Ovary (tissue), 3 donors: ENCODE data around the gene RNF43.

Experiments
- CTCF ChIP-seq, 3 donors: fragments of 450-650 bp in 2 of 3; fragments of 200-600 bp in 1 of 3; IDR thresholded peaks; one replicate each; pipeline versions ENCODE4 v1.5.1 to v1.8.0; 2016 to 2022; ENCODE audit warnings: antibody characterized with exemption in 3 of 3, mild to moderate bottlenecking in 1 of 3
- POLR2A ChIP-seq: fragments of 450-650 bp; IDR thresholded peaks from one replicate; pipeline ENCODE4 v1.6.1; 2017; ENCODE audit warnings: antibody characterized with exemption, mild to moderate bottlenecking, moderate library complexity
- donor health status: DM: no; HTN: no; CAD: no.

- no peak for TF ChIP-seq POLR2A
- TF ChIP-seq CTCF (IDR thresholded peaks at IDR 0.05), result no peak
These were observed 31.9 kb downstream of the RNF43 start for GRCh38 chr17:58385359-58385899.
